B cell (primary cell): ENCODE results near the gene OTUD3.

Experiments
- EZH2 ChIP-seq: IDR thresholded peaks from 2 replicates; pipeline ENCODE4 v1.6.1; 2012; ENCODE audit warnings: borderline replicate concordance, low read depth, mild to moderate bottlenecking, moderate library complexity, low read length; ENCODE audit not compliant: insufficient read depth, poor library complexity, severe bottlenecking
- TF ChIP-seq, protein P1 (sequence below): fragments of 200-600 bp; IDR thresholded peaks from one replicate; pipeline ENCODE4 v1.8.0; 2022; ENCODE audit warnings: antibody characterized with exemption, mild to moderate bottlenecking

DNA sequence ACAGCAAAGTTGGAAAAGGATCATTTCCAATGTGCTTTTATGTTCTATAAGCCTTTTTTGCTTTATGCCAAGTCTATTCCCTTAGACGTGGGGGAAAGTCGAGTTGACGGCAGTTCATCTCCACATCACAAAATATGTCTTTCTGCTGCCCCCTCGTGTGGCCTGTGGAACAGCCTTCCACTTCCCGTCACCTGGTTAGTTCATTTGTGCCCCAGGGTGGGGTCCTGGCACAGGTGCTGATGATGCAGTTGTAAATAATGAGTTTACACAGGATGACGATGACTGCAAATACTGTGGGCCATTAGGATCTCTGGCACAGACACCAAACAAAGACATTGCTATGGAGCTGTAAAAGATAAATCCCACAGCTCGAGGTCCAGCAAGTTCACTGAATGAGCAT, 10.0 kb upstream of the OTUD3 start:
- TF ChIP-seq, protein P1, sequence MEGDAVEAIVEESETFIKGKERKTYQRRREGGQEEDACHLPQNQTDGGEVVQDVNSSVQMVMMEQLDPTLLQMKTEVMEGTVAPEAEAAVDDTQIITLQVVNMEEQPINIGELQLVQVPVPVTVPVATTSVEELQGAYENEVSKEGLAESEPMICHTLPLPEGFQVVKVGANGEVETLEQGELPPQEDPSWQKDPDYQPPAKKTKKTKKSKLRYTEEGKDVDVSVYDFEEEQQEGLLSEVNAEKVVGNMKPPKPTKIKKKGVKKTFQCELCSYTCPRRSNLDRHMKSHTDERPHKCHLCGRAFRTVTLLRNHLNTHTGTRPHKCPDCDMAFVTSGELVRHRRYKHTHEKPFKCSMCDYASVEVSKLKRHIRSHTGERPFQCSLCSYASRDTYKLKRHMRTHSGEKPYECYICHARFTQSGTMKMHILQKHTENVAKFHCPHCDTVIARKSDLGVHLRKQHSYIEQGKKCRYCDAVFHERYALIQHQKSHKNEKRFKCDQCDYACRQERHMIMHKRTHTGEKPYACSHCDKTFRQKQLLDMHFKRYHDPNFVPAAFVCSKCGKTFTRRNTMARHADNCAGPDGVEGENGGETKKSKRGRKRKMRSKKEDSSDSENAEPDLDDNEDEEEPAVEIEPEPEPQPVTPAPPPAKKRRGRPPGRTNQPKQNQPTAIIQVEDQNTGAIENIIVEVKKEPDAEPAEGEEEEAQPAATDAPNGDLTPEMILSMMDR: no peak
- no peak for TF ChIP-seq EZH2
